ENCODE data around the gene GDAP1L1. TPM values are rescaled to one million over a fixed set of nuclear protein-coding genes. Genes with fewer than 3 reads are reported as not detected.
"Not testable (repeated sequence)": the region's sequence is repeated elsewhere in the genome, so short reads cannot be mapped to it uniquely, and the experiment has no call there.

The GDAP1L1 gene
- total RNA-seq, 1 experiment from 2014 or later, result not detected

DNA sequence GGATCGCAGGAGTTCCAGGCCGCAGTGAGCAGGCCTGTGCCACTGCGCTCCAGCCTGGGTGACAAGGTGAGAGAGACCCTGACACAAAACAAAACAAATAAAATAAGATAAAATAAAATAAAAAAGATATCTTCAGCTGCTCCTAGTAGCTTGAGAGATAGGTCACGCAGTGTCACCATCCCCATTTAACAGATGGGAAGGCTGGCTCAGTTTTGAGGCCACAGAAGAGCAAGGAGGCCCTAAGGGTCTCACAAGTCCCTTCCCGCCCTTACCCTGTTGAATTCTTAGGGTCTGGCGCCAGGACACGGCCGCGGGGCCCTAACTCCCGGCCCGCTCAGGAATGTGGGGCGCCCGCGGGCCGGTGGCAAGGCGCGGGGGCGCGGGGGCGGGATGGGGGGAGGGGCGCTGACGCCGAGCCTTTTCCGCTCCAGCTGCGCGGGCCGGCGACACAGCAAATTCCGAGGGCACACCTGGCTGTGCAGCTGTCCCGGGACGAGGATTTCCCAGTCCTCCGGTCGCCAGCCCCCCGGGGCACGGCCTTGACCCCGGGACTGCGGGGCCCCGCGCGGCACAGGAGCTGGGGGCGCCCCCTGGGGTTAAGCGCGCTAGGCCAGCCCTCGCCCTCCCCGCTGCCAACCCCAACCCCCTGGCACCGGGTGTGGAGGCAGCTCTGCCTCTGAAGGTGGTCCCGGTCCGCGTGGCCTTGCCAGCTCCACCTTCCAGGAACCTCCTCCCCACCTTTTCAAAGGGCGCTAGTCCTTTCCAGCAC is 79.5 kb downstream of the GDAP1L1 start:
- intact Hi-C loops (cut with micrococcal nuclease; ENCODE audit: unreplicated experiment), result no loop called here
- peaks cover 4% of the 10 kb centered on the region for H3K36me3 Mint-ChIP-seq (ENCODE audit: insufficient read depth, unreplicated experiment)
- TF ChIP-seq CTCF (IDR thresholded peaks at IDR 0.05; ENCODE audit: unreplicated experiment), result no peak

DNA sequence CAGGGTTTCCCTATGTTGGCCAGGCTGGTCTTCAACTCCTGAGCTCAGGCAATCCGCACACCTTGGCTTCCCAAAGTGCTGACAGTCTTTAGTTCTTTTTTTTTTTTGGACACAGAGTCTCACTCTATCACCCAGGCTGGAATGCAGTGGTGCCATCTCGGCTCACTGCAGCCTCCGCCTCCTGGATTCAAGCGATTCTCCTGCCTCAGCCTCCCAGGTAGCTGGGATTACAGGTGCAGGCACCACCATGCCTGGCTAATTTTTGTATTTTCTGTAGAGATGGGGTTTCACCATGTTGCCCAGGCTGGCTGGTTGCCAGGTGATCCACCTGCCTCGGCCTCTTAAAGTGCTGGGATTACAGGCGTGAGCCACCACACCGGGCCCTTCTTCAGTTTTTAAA is 80.6 kb downstream of the GDAP1L1 start:
- intact Hi-C loops (cut with micrococcal nuclease; ENCODE audit: unreplicated experiment); DNase-seq; H3K9me3 Mint-ChIP-seq (ENCODE audit: low read depth, unreplicated experiment); BruUV-seq (replicated peaks); H3K27me3 Mint-ChIP-seq (ENCODE audit: unreplicated experiment); H3K4me1 Mint-ChIP-seq (ENCODE audit: low read depth, unreplicated experiment); H3K27ac Mint-ChIP-seq (ENCODE audit: unreplicated experiment); H3K36me3 Mint-ChIP-seq (ENCODE audit: insufficient read depth, unreplicated experiment): not testable (repeated sequence)
- CTCF ChIA-PET, result interaction anchor here (0.9 to 1.2 kb wide), 2 partner anchors 12 to 17 kb away, joined by 3 to 4 read pairs; partner anchors contain the start of gene FITM2
- peak overlapping the region; percentile 21 for H3K4me3 Mint-ChIP-seq (ENCODE audit: low read depth, unreplicated experiment)

More for the DNA sequence above, 79.5 kb downstream of the GDAP1L1 start:
- H3K27ac Mint-ChIP-seq (ENCODE audit: unreplicated experiment), result no peak overlapping the region
- peak overlapping the region; percentile 21 for H3K4me3 Mint-ChIP-seq (ENCODE audit: low read depth, unreplicated experiment)
- no peaks in the 10 kb centered on the region for H3K9me3 Mint-ChIP-seq (ENCODE audit: low read depth, unreplicated experiment)
- H3K4me1 Mint-ChIP-seq (ENCODE audit: low read depth, unreplicated experiment), result no peaks in the 10 kb centered on the region
- H3K27me3 Mint-ChIP-seq (ENCODE audit: unreplicated experiment), result peaks cover 10% of the 10 kb centered on the region
- CTCF ChIA-PET, result interaction anchor here (0.5 to 1.2 kb wide), 4 partner anchors 11 to 162 kb away, joined by 3 to 7 read pairs (median 3); partner anchors contain the start of gene R3HDML
- peak; percentile 30 for DNase-seq
- no TSS peak for BruUV-seq (replicated peaks)

DNA sequence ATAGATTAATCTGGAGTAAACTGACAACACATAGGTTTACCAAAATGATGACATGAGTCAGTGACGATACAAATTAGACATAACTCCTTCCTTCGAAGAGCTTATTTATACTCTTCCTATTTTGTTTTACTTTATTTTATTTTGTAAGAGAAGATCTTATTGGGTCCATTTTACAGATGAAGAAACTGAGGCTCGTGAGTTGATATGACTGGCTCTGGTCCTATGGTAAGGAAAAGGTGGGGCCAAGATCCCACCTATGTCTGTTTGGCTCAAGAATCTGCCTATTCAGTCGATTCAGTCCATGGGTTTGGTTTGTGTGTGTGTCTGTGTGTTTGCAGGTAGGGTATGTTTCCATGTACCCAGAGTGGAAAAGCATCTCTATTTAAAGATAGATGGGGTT is 81.3 kb downstream of the GDAP1L1 start:
- CTCF ChIA-PET, result interaction anchor here (0.9 to 1.2 kb wide), 2 partner anchors 11 to 17 kb away, joined by 3 to 4 read pairs; partner anchors contain the start of gene FITM2
- no peak overlapping the region for H3K27ac Mint-ChIP-seq (ENCODE audit: unreplicated experiment)
- TF ChIP-seq CTCF (IDR thresholded peaks at IDR 0.05; ENCODE audit: unreplicated experiment), result no peak

More for the DNA sequence above, 81.3 kb downstream of the GDAP1L1 start:
- BruUV-seq (replicated peaks), result no TSS peak
- Mint-ChIP-seq H3K9me3 (ENCODE audit: low read depth, unreplicated experiment) (no peaks in the 10 kb centered on the region), H3K36me3 (ENCODE audit: insufficient read depth, unreplicated experiment) (peaks cover 4% of the 10 kb centered on the region), H3K4me3 (ENCODE audit: low read depth, unreplicated experiment) (no peak overlapping the region), H3K4me1 (ENCODE audit: low read depth, unreplicated experiment) (no peaks in the 10 kb centered on the region), H3K27me3 (ENCODE audit: unreplicated experiment) (peaks cover 14% of the 10 kb centered on the region)
- no peak for DNase-seq
- intact Hi-C loops (cut with micrococcal nuclease; ENCODE audit: unreplicated experiment), result no loop called here

Other genes starting within 250 kb of the GDAP1L1 start
- gene JPH2, start 60.1 kb upstream of the GDAP1L1 start, total RNA-seq (2022), result 0.50 and 0.59 TPM in 2 replicates
- 52.2 and 56.7 TPM in 2 replicates for gene OSER1, start 36.5 kb upstream of the GDAP1L1 start, total RNA-seq (2022)
- 11.7 and 13.0 TPM in 2 replicates for gene FITM2, start 63.9 kb downstream of the GDAP1L1 start, total RNA-seq (2022)
- not detected in 2 replicates for gene R3HDML, start 89.7 kb downstream of the GDAP1L1 start, total RNA-seq (2022)
- 27.7 and 41.1 TPM in 2 replicates for gene HNF4A, start 108.4 kb downstream of the GDAP1L1 start, total RNA-seq (2022)
- 39.9 and 42.2 TPM in 2 replicates for gene TTPAL, start 228.6 kb downstream of the GDAP1L1 start, total RNA-seq (2022)